ENCODE data around the gene RTN1. TPM values are rescaled to one million over a fixed set of nuclear protein-coding genes. Genes with fewer than 3 reads are reported as not detected.

RTN1 gene, protein sequence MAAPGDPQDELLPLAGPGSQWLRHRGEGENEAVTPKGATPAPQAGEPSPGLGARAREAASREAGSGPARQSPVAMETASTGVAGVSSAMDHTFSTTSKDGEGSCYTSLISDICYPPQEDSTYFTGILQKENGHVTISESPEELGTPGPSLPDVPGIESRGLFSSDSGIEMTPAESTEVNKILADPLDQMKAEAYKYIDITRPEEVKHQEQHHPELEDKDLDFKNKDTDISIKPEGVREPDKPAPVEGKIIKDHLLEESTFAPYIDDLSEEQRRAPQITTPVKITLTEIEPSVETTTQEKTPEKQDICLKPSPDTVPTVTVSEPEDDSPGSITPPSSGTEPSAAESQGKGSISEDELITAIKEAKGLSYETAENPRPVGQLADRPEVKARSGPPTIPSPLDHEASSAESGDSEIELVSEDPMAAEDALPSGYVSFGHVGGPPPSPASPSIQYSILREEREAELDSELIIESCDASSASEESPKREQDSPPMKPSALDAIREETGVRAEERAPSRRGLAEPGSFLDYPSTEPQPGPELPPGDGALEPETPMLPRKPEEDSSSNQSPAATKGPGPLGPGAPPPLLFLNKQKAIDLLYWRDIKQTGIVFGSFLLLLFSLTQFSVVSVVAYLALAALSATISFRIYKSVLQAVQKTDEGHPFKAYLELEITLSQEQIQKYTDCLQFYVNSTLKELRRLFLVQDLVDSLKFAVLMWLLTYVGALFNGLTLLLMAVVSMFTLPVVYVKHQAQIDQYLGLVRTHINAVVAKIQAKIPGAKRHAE
- total RNA-seq: 1 to 10 TPM; 3.0 to 7.5 (median 3.9) TPM

DNA sequence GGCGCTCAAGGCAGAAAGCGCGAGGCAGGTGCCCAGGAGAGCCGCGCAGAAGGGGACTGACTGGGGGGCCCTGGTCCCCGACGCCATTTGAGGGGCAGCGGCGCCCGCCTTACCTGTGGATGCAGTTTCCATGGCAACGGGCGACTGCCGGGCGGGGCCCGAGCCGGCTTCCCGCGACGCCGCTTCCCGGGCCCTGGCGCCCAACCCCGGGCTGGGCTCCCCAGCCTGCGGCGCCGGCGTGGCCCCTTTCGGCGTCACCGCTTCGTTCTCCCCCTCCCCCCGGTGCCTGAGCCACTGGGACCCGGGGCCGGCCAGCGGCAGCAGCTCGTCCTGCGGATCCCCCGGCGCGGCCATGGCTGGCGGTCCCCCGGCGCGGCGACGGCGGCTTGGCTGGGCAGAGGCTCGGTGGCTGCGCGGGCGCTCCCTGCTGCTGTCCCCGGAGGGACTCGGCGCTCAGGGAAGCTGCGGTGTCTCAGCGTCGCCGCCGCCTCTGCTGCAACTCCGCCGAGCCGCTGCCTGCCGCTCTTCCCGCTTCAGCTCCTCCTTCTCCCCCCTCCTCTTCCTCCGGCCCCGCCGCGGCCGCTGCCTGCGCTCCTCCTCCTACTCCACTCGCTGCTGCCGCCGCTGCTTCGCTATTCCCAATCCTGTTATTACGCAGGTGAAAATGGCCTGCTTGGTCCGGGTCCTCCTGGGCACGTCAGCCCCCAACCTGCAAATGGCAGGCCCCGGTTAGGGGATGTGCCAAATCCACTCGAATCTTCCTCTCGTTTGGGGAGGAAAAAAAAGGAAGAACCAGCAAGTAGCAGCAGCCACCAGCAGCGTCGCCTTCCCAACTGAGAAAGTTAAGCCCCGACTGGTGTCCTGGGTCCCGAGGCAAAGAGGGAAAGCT lies at the start of gene RTN1:
TSS of gene RTN1 (minus strand) at position 500 of the 889 bp plus-strand sequence. CDS start at position 354, 146 bp downstream.
- peaks cover 37% of the 10 kb centered on the region for H3K27me3 ChIP-seq
- no peaks in the 10 kb centered on the region for H3K9me3 ChIP-seq
- peak within 1 kb of the TSS; percentile 19 for H3K27ac ChIP-seq
- no peaks in the 10 kb centered on the region for H3K36me3 ChIP-seq
- peak in 1 of 2 donors; percentile 79 for DNase-seq (ENCODE audit: low spot score in 2 of 2)
- H3K4me3 ChIP-seq: peak within 1 kb of the TSS; percentile 66
- TF ChIP-seq POLR2A (IDR thresholded peaks at IDR 0.05): no peak
- no peak for TF ChIP-seq POLR2AphosphoS5 (IDR thresholded peaks at IDR 0.05)
- TF ChIP-seq, protein P1, sequence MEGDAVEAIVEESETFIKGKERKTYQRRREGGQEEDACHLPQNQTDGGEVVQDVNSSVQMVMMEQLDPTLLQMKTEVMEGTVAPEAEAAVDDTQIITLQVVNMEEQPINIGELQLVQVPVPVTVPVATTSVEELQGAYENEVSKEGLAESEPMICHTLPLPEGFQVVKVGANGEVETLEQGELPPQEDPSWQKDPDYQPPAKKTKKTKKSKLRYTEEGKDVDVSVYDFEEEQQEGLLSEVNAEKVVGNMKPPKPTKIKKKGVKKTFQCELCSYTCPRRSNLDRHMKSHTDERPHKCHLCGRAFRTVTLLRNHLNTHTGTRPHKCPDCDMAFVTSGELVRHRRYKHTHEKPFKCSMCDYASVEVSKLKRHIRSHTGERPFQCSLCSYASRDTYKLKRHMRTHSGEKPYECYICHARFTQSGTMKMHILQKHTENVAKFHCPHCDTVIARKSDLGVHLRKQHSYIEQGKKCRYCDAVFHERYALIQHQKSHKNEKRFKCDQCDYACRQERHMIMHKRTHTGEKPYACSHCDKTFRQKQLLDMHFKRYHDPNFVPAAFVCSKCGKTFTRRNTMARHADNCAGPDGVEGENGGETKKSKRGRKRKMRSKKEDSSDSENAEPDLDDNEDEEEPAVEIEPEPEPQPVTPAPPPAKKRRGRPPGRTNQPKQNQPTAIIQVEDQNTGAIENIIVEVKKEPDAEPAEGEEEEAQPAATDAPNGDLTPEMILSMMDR (IDR thresholded peaks at IDR 0.05): no peak
- no peak for TF ChIP-seq EP300 (IDR thresholded peaks at IDR 0.05)
- 2% methylated on average over 47 of the region's 84 CpGs for WGBS
- peaks cover 19% of the 10 kb centered on the region for H3K4me1 ChIP-seq

DNA sequence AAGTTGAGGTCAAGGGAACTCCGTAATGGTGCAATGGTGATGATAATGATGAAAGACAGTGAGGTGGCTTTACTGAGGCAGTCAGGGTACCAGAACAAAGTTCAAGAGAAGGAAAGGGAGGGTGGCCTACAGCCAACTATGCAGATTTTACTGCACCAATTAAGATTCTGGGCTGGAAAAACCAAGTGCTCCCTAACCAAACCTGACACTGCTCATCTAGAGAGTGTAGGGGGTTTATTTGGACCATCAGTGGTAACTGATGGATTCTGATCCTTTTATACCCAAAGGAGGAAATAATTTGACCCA lies 49.8 kb upstream of the RTN1 start:
- H3K27ac ChIP-seq: no peak overlapping the region
- no peak overlapping the region for H3K4me3 ChIP-seq
- H3K27me3 ChIP-seq: peaks cover 18% of the 10 kb centered on the region
- TF ChIP-seq POLR2AphosphoS5 (IDR thresholded peaks at IDR 0.05): no peak
- no peak for TF ChIP-seq POLR2A (IDR thresholded peaks at IDR 0.05)
- TF ChIP-seq EP300 (IDR thresholded peaks at IDR 0.05): no peak
- TF ChIP-seq, protein P1 (IDR thresholded peaks at IDR 0.05): no peak
- no peak for DNase-seq (ENCODE audit: low spot score in 2 of 2)
- peaks cover 13% of the 10 kb centered on the region for H3K4me1 ChIP-seq
- no peaks in the 10 kb centered on the region for H3K36me3 ChIP-seq
- WGBS: 74% methylated on average over 1 of the region's 1 CpG
- H3K9me3 ChIP-seq: no peaks in the 10 kb centered on the region

DNA sequence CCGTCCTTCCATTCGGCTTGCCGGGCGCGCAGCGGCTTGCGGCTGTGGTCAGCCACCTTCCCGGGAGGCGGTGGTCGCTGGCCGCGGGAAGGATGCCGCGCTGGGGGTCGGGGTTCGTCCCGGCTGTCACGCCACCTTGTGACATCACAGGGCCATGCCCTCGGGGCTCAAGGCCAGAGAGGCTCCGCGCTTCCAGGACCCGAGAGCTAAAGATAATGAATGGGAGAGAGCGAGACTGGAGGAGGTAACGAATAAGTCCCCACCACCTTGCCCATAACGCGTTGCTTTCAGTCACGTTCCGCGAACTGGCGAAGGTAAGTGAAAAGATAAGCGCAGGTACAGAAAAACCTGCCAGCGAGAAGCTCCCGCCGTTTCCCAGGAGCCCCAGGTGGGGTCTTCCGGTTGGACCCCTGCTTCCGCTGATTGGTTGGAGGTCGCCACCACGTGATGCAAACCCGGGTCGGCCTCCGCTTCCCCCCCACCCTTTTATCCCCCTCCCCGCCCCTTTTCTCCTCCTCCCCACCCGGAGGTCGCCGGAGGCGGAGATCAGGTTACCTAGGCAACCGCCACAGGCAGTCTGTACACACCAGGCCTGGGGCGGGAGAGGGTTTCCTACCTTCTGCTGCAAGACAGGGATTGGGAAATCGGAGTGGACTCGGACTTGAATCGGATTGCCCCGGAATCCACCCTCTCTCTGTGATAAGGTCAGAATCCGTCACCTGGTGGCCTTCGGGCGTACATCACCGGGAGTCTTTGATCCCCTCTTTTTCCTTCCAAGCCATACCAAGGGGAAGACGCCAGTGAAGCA lies 49.2 kb upstream of the RTN1 start, which contains the start of gene LRRC9:
TSS of gene LRRC9 (plus strand) at position 575 of the 808 bp plus-strand sequence.
- no peaks in the 10 kb centered on the region for H3K9me3 ChIP-seq
- WGBS: 15% methylated on average over 39 of the region's 57 CpGs
- peaks cover 18% of the 10 kb centered on the region for H3K27me3 ChIP-seq
- H3K4me3 ChIP-seq: peak within 1 kb of the TSS; percentile 46
- DNase-seq (ENCODE audit: low spot score in 2 of 2): peak in 1 of 2 donors; percentile 78
- H3K27ac ChIP-seq: no peak within 1 kb of the TSS
- TF ChIP-seq POLR2A (IDR thresholded peaks at IDR 0.05) (no peak), EP300 (IDR thresholded peaks at IDR 0.05) (no peak), POLR2AphosphoS5 (IDR thresholded peaks at IDR 0.05) (no peak)
- TF ChIP-seq, protein P1 (IDR thresholded peaks at IDR 0.05): no peak
- H3K4me1 ChIP-seq: peaks cover 13% of the 10 kb centered on the region
- H3K36me3 ChIP-seq: no peaks in the 10 kb centered on the region

DNA sequence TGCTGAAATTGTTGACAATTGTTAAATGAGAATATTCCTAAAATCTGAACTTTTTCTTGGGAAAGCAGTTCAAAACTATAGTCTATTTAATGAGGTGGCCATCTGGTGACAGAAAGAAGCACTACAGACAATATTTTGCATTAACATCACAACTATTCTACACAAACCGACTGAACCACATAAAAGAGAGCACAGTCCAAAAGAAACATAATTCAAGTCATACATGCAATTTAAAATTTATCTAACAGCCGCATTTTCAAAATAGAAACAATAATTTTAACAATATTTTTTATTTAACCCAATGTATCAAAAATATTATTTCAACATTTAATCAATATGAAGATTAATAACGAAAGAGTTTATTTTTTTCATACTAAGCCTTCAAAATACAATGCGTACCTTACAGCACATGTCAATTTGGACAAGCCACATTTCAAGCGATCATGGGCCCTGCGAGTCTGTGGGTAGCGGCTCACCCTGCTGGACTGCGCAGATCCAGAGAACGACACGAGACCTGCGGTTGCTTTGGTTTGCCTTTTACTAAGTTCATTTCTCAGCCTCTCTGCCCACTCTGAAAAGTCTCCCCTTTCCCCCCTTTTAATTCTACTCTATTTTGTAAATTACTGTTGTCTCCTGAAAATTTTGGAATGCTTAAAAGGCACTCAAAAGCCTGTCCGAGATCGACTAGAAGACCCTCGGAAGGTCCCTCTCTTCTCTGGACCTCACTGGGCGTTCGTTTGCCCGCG lies 48.4 kb upstream of the RTN1 start:
- peaks cover 18% of the 10 kb centered on the region for H3K27me3 ChIP-seq
- DNase-seq (ENCODE audit: low spot score in 2 of 2): no peak
- WGBS: 4% methylated on average over 17 of the region's 18 CpGs

More for the DNA sequence above, 48.4 kb upstream of the RTN1 start:
- no peak overlapping the region for H3K27ac ChIP-seq
- peaks cover 13% of the 10 kb centered on the region for H3K4me1 ChIP-seq
- TF ChIP-seq EP300 (IDR thresholded peaks at IDR 0.05): no peak
- TF ChIP-seq, protein P1 (IDR thresholded peaks at IDR 0.05): peak in 1 of 2 donors; percentile 23
- no peak for TF ChIP-seq POLR2AphosphoS5 (IDR thresholded peaks at IDR 0.05)
- TF ChIP-seq POLR2A (IDR thresholded peaks at IDR 0.05): no peak
- H3K9me3 ChIP-seq: no peaks in the 10 kb centered on the region
- H3K36me3 ChIP-seq: no peaks in the 10 kb centered on the region
- peak overlapping the region; percentile 46 for H3K4me3 ChIP-seq

All from suprapubic skin (tissue), 4 donors.